ENCODE results near the gene B3GNT3.
"Not testable (repeated sequence)": the region's sequence is repeated elsewhere in the genome, so short reads cannot be mapped to it uniquely, and the experiment has no call there.

B3GNT3 gene

DNA sequence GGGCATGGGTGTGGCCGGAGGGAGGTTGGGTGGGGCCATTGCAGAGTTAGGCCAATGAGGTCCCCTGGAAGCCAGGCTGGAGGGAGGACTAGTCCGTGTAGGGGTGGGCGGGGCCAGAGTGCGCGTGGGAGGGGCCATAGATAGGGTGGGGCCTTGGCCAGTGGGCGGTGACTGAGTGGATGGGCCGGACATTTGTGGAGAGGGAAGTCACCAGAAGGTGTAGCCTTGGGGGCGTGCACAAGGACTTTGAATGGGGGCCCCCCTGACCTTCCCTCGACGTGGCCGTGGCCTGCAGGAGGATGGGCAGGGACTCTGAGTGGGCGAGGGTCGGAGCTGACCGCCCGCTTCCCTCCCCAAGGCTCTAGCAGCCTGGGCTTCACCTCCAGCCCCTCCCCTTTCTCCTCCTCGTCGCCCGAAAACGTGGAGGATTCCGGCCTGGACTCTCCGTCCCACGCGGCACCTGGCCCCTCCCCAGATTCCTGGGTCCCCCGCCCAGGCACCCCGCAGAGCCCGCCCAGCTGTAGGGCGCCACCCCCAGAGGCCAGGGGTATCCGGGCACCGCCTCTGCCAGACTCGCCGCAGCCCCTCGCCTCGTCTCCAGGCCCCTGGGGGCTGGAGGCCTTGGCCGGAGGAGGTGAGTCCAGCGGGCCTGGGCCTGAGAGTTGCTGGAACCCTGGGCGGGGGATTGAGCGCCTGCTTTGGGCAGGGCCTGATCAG, 16.5 kb upstream of the B3GNT3 start:
- DNase-seq (ENCODE audit: low read depth): no peak
- no peak overlapping the region for H3K4me3 ChIP-seq (ENCODE audit: control insufficient read depth, low read depth, low read length)
- TF ChIP-seq, protein P1, sequence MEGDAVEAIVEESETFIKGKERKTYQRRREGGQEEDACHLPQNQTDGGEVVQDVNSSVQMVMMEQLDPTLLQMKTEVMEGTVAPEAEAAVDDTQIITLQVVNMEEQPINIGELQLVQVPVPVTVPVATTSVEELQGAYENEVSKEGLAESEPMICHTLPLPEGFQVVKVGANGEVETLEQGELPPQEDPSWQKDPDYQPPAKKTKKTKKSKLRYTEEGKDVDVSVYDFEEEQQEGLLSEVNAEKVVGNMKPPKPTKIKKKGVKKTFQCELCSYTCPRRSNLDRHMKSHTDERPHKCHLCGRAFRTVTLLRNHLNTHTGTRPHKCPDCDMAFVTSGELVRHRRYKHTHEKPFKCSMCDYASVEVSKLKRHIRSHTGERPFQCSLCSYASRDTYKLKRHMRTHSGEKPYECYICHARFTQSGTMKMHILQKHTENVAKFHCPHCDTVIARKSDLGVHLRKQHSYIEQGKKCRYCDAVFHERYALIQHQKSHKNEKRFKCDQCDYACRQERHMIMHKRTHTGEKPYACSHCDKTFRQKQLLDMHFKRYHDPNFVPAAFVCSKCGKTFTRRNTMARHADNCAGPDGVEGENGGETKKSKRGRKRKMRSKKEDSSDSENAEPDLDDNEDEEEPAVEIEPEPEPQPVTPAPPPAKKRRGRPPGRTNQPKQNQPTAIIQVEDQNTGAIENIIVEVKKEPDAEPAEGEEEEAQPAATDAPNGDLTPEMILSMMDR (IDR thresholded peaks at IDR 0.05; ENCODE audit: control insufficient read depth, insufficient read depth, low read depth, low read length, missing control alignments): no peak

DNA sequence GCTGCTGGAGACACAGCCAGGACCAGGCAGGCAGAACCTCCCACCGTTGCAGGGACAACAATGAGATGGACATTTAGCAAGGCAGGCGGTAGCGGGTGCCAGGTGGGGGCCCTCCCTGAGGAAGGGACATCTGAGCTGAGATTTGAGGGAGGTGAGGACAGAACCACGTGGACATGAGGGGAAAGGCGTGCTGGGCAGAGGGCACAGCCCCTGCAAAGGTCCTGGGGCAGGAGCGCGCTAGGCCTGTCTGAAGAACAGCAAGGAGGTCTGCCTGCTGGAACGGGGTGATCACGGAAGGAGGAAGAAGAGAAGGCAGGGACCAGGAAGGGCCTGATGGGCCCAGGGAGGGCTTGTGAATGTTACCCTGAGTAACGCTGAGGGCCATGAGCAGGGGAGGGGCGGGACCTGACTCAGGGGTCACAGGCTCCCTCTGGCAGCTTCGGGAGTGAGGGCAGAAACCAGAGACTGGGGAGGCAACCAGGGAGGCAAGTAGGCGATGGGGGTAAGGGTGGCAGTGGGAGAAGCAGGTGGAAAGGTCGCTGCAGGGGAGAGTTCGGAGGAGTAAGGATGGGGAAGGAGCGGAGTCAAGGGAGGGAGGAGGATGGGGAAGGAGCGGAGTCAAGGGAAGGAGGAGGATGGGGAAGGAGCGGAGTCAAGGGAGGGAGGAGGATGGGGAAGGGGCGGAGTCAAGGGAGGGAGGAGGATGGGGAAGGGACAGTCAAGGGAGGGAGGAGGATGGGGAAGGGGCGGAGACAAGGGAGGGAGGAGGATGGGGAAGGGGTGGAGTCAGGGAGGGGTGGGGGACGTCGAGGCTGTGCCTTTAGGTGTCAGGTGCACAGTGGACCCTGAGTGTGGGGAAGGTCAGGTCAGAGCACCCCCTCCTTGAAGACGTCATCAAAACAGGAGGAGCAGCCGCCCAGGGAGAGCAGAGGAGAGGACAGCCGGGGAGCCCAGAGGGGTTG, 15.7 kb upstream of the B3GNT3 start:
- DNase-seq (ENCODE audit: low read depth): no peak
- TF ChIP-seq, protein P1 (IDR thresholded peaks at IDR 0.05; ENCODE audit: control insufficient read depth, insufficient read depth, low read depth, low read length, missing control alignments): no peak
- no peak overlapping the region for H3K4me3 ChIP-seq (ENCODE audit: control insufficient read depth, low read depth, low read length)

DNA sequence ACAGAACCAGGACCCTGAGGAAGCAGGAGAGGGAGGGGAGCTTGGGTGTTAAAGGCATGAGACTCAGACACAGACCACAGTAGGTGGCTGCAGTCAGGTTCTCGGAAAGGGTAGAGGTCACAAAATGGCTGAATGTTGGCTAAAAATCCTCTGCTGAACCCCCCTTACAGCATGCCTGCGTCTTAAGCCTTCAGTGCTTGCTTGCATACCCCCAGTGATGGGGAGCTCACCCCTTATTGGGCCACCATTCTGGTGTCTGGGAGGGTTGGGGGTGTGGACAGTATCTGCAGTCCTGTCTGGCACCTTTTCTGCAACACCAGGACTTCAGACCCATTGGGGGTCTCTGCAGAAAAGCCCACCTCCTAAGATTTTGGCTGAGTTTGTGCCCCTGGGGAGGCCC, 14.2 kb upstream of the B3GNT3 start:
- DNase-seq (ENCODE audit: low read depth): no peak
- TF ChIP-seq, protein P1 (IDR thresholded peaks at IDR 0.05; ENCODE audit: control insufficient read depth, insufficient read depth, low read depth, low read length, missing control alignments): no peak
- H3K4me3 ChIP-seq (ENCODE audit: control insufficient read depth, low read depth, low read length): no peak overlapping the region

DNA sequence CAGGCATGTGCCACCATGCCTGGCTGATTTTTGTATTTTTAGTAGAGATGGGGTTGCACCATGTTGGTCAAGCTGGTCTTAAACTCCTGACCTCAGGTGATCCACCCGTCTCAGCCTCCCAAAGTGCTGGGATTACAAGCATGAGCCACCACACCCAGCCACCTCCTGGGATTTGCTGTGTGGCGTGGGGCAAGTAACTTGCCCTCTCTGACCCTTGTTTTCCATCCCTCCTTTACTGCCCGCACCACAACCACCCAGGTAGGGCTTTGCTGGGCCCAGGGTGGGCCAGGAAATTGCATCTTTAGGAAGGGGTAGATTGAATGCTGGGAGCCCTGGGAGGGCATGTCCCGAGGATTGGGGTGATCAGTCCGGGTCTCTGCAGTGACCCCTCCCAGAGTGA, 11.2 kb upstream of the B3GNT3 start:
- H3K4me3 ChIP-seq (ENCODE audit: control insufficient read depth, low read depth, low read length); DNase-seq (ENCODE audit: low read depth): not testable (repeated sequence)

DNA sequence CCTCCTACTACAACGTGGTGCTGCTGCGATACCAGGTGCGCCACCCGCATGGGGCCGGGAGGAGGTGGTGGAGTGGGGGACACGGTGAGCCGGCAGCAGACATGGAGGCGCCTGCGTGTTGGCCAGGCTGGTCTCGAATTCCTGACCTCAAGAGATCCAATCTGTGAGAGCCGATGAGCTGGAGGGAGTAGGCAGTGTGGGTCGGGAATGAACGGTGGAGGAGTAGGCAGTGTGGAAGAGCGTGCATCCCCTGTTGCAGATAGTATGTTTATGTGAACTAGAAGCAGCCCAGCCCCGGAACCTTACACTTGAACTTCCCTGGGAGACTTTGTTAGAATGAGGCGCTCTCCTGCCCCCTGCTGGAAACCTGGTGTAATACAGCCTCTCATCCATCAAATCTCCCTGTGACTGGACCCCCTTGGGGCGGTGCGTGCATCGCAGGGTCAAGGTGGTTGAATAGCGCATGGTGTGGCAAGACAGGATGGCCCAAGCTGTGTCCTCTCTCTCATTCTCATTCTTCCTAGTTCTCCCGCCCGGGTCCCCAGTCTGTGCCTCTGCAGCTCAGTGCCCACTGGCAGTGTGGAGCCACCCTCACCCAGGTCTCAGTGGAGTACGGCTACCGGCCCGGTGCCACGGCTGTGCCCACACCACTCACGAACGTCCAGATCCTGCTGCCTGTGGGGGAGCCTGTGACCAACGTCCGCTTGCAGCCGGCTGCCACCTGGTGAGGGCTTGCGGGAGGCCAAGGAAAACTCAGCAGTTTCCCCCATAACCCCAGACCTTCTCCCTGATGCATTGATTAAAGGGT, 10.5 kb upstream of the B3GNT3 start:
- no peak overlapping the region for H3K4me3 ChIP-seq (ENCODE audit: control insufficient read depth, low read depth, low read length)
- DNase-seq (ENCODE audit: low read depth): no peak
- TF ChIP-seq, protein P1 (IDR thresholded peaks at IDR 0.05; ENCODE audit: control insufficient read depth, insufficient read depth, low read depth, low read length, missing control alignments): peak; percentile 81

DNA sequence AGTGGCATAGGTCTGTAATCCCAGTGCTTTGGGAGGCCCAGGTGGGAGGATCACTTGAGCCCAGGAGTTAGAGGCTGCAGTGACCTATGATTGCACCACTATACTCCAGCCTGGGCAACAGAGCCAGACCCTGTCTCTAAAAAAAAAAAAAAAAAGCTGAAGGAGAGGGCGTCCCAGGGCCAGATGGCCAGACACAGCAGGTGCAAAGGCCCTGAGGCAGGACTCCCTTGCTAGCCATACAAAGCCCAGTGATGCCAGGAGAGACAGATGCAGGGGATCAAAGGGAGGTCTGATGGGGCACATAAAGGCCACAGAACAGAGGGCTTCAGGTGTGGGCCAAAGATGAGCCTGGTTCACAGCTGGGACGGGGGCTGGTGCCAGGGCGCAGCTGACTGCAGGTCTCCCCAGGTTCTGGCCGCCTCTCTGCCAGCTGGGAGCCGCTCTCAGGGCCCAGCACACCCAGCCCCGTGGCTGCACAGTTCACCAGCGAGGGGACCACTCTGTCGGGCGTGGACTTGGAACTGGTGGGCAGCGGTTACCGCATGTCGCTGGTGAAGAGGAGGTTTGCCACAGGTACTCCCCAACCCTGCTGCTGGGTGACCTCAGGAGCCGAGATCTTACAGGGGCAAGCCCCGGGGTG, 7.5 kb upstream of the B3GNT3 start:
- TF ChIP-seq, protein P1 (IDR thresholded peaks at IDR 0.05; ENCODE audit: control insufficient read depth, insufficient read depth, low read depth, low read length, missing control alignments): no peak
- H3K4me3 ChIP-seq (ENCODE audit: control insufficient read depth, low read depth, low read length): no peak overlapping the region
- no peak for DNase-seq (ENCODE audit: low read depth)

Measured in AG09309 (cell line).